Fibroblast of pulmonary artery (primary cell): ENCODE results near the gene VAMP1.
A peak's percentile ranks its signal among the peaks of the same experiment; 100 is the strongest.
"Not testable (repeated sequence)": the region's sequence is repeated elsewhere in the genome, so short reads cannot be mapped to it uniquely, and the experiment has no call there.

ENCODE experiments used
- DNase-seq: peaks from one replicate; pipeline ENCODE4 v3.0.0-alpha.2; 2010; ENCODE audit warnings: low read depth
- H3K4me3 ChIP-seq: replicated peaks from 2 replicates; pipeline ENCODE4 v1.5.1; 2011; ENCODE audit warnings: low read depth, mild to moderate bottlenecking, control low read depth, low read length, moderate library complexity
- TF ChIP-seq, protein P1 (sequence below): IDR thresholded peaks from 2 replicates; pipeline ENCODE4 v1.5.1; 2011; ENCODE audit warnings: mild to moderate bottlenecking, control low read depth, low read length, inconsistent platforms; ENCODE audit errors: missing control alignments

The VAMP1 gene

DNA sequence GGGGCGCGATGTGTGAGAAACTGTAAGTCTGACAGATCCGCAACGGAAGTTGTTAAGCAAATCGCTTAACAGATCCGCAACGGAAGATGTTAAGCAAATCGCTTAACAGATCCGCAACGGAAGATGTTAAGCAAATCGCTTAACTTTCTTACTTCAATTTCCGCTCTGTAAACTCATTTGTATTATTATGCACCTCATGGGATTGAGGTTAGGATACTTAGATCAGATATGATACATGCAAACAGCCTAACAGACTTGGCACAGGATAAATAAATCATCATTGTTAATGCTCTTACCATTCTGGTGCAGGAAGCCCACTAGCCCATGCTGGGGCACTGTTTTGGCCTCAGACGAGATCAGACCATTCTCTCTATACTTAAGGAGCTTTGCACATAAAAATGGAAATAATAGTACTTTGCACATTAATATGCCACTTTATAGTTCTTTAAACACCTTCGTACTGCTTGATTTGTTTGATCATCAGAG is 23.8 kb upstream of the VAMP1 start:
- H3K4me3 ChIP-seq = peak overlapping the region; percentile 81
- TF ChIP-seq, protein P1, sequence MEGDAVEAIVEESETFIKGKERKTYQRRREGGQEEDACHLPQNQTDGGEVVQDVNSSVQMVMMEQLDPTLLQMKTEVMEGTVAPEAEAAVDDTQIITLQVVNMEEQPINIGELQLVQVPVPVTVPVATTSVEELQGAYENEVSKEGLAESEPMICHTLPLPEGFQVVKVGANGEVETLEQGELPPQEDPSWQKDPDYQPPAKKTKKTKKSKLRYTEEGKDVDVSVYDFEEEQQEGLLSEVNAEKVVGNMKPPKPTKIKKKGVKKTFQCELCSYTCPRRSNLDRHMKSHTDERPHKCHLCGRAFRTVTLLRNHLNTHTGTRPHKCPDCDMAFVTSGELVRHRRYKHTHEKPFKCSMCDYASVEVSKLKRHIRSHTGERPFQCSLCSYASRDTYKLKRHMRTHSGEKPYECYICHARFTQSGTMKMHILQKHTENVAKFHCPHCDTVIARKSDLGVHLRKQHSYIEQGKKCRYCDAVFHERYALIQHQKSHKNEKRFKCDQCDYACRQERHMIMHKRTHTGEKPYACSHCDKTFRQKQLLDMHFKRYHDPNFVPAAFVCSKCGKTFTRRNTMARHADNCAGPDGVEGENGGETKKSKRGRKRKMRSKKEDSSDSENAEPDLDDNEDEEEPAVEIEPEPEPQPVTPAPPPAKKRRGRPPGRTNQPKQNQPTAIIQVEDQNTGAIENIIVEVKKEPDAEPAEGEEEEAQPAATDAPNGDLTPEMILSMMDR = peak; percentile 16
- no peak for DNase-seq

DNA sequence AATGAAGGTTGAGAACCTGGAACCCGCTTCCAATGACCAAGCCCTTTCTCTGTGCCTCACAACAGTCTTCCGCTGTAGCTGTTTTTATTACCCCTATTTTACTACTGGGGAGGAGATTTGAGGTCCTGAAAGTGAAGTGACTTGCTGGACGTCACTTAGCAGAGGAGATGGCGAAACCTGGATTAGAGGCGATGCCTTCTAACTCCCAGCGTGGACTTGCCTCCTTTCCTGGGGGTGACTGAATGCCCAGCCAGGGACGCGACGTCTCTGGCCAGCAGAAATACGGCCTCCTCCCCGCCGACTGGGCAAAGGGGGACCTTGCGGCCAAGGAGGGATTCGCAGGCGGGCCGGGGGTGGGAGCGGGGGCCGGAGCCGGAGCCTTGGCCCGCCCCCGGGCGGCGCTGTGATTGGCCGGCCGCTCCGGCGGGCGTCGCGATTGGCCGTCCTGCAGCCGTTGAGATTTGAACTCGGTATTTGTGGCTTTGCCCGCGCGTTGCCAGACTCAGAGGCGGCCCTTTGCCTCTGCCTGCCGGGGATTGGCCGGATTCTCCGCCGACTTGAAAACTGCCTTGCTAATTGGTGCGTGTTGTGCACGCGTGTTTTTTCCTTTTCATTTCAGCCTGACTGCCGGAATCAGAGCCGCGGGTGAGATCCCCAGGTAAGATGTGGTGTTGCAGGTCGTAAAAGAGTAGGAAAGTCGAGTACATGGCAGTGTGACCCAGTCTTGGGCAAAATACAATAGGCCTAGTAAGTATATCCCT is 23.2 kb upstream of the VAMP1 start, which contains the start of gene NCAPD2:
TSS of gene NCAPD2 (plus strand) at position 606 of the 761 bp plus-strand sequence. CDS start 997 bp downstream, outside the sequence.
- TF ChIP-seq, protein P1 = no peak
- DNase-seq = peak; percentile 96
- H3K4me3 ChIP-seq = peak within 1 kb of the TSS; percentile 81

GRCh38 chr12:6492838-6493496 is 22.5 kb upstream of the VAMP1 start, which contains the start of gene MRPL51:
Gene MRPL51, minus strand, starts transcription at chr12:6493262. Its CDS starts 126 bp downstream, at chr12:6493136.
- peak; percentile 95 for DNase-seq
- TF ChIP-seq, protein P1 = no peak
- peak within 1 kb of the TSS; percentile 81 for H3K4me3 ChIP-seq

GRCh38 chr12:6490673-6491072 is 20.2 kb upstream of the VAMP1 start:
- not testable (repeated sequence) for DNase-seq, H3K4me3 ChIP-seq

DNA sequence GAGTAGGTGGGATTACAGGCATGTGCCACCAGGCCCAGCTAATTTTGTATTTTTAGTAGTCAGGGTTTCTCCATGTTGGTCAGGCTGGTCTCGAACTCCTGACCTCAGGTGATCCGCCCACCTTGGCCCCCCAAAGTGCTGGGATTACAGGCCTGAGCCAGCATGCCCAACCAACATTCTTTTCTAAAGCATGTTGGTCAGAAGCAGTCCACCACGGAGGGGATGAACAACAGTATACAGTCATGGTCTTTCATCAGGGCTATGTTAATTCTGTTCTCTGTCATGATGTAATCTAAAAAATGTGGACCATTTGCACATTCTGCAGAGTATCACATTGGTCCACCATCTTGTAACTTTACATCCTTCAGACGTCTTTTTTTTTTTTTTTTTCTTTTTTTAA is 19.0 kb upstream of the VAMP1 start:
- DNase-seq = no peak
- TF ChIP-seq, protein P1 = no peak
- no peak overlapping the region for H3K4me3 ChIP-seq

DNA sequence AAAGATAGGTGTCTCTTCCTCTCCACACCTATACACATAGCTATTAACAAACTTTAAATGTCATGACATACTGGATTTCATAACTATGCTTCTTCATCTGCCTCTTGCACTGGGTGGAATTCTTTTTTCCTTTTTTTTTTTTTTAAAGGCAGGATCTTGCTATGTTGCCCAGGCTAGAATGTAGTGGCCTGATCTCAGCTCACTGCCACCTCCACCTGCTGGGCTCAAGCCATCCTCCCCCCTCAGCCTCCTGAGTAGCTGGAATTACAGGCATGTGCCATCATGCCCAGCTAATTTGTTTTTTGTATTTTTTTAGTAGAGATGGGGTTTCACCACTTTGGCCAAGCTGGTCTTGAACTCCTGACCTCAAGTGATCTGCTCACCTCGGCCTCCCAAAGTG is 17.8 kb upstream of the VAMP1 start:
- TF ChIP-seq, protein P1 = no peak

DNA sequence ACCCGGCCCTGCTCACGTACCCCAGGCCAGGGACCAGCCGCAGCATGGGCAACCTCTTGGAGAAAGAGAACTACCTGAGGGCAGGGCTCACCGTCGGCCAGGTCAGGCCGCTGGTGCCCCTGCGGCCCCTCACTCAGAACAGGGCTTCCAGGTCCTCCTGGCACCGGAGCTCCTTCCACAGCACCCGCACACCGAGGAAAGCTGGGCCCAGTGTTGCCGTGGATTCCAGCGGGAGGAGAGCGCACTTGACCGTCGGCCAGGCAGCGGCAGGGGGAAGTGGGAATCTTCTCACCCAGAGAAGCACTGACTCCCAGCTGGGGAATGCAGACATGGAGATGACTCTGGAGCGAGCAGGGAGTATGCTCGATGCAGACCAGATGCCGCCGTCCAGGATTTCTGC is 7.9 kb upstream of the VAMP1 start:
- TF ChIP-seq, protein P1 = no peak
- H3K4me3 ChIP-seq = no peak overlapping the region
- no peak for DNase-seq

More for the DNA sequence above, 17.8 kb upstream of the VAMP1 start:
- DNase-seq = no peak
- H3K4me3 ChIP-seq = no peak overlapping the region

DNA sequence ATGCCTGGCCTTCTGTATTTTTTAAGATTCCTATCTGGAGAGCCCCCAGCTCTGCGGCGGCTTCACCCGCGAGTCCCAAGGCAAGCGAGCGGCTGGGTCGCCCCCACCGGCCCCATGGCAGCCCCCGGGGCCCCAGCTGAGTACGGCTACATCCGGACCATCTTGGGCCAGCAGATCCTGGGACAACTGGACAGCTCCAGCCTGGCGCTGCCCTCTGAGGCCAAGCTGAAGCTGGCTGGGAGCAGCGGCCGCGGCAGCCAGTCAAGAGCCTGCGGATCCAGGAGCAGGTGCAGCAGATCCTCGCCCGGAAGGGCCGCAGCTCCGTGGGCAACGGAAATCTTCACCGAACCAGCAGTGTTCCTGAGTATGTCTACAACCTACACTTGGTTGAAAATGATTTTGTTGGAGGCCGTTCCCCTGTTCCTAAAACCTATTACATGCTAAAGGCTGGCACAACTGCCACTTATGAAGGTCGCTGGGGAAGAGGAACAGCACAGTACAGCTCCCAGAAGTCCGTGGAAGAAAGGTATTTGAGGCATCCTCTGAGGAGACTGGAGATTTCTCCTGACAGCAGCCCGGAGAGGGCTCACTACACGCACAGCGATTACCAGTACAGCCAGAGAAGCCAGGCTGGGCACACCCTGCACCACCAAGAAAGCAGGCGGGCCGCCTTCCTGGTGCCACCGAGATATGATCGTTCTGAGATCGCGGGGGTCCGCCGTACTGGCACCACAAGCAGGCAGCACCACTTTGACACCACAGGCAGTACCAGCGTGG is 7.3 kb upstream of the VAMP1 start:
- not testable (repeated sequence) for DNase-seq

More for the DNA sequence above, 7.3 kb upstream of the VAMP1 start:
- not testable (repeated sequence) for H3K4me3 ChIP-seq
